Progenitor cell of endocrine pancreas (in vitro differentiated cells): Measurements from ENCODE around the gene FAM199X. TPM values are rescaled to one million over a fixed set of nuclear protein-coding genes. Genes with fewer than 3 reads are reported as not detected.

Experiments used
- DNase-seq: peaks from one replicate; pipeline ENCODE4 v3.0.0; 2021; ENCODE audit warnings: low spot score; ENCODE audit not compliant: unreplicated experiment
- H3K27ac Mint-ChIP-seq: 2 replicates; pipeline ENCODE4 v1.8.0; 2021; ENCODE audit warnings: mild to moderate bottlenecking, moderate library complexity, mixed read lengths
- H3K27me3 Mint-ChIP-seq: 2 replicates; pipeline ENCODE4 v1.8.0; 2021; ENCODE audit warnings: mixed read lengths
- H3K36me3 Mint-ChIP-seq: 2 replicates; pipeline ENCODE4 v1.8.0; 2022; ENCODE audit warnings: mixed read lengths; ENCODE audit not compliant: insufficient read depth
- H3K4me1 Mint-ChIP-seq: 2 replicates; pipeline ENCODE4 v1.8.0; 2021; ENCODE audit warnings: low read depth, mixed read lengths
- H3K4me3 Mint-ChIP-seq: 2 replicates; pipeline ENCODE4 v1.8.0; 2021; ENCODE audit warnings: low read depth, mild to moderate bottlenecking, moderate library complexity, mixed read lengths
- H3K9me3 Mint-ChIP-seq: 2 replicates; pipeline ENCODE4 v1.8.0; 2021; ENCODE audit warnings: low read depth, mixed read lengths
- total RNA-seq: library from RNA; stranded (reverse); gene quantifications from 2 replicates; pipeline ENCODE4 v1.2.1, GENCODE V29; 2021
- TF ChIP-seq, protein P1 (sequence below): fragments of 200-600 bp; sonication (generic); IDR thresholded peaks from one replicate; pipeline ENCODE4 v1.5.0; 2021; ENCODE audit warnings: antibody characterized with exemption, mild to moderate bottlenecking; ENCODE audit not compliant: unreplicated experiment

Gene FAM199X
- total RNA-seq, 1 donor from 2014 or later, result 23.2 TPM

DNA sequence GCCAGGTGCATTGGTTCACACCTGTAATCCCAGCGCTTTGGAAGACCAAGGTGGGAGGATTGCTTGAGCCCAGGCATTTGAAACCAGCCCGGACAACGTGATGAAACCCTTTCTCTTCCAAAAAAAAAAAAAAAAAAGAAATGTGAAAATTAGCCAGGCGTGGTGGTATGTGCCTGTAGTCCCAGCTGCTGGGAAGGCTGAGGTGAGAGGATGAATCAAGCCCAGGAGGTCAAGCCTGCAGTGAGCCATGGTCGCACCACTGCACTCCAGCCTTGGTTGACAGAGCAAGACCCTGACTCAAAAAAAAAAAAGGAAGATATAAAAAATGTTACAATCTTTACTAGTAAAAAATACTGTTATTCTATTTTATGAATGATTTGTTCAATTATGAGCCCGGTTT lies 5.9 kb downstream of the FAM199X start:
- H3K9me3 Mint-ChIP-seq, result peaks cover 3% of the 10 kb centered on the region
- DNase-seq, result no peak
- TF ChIP-seq, protein P1, sequence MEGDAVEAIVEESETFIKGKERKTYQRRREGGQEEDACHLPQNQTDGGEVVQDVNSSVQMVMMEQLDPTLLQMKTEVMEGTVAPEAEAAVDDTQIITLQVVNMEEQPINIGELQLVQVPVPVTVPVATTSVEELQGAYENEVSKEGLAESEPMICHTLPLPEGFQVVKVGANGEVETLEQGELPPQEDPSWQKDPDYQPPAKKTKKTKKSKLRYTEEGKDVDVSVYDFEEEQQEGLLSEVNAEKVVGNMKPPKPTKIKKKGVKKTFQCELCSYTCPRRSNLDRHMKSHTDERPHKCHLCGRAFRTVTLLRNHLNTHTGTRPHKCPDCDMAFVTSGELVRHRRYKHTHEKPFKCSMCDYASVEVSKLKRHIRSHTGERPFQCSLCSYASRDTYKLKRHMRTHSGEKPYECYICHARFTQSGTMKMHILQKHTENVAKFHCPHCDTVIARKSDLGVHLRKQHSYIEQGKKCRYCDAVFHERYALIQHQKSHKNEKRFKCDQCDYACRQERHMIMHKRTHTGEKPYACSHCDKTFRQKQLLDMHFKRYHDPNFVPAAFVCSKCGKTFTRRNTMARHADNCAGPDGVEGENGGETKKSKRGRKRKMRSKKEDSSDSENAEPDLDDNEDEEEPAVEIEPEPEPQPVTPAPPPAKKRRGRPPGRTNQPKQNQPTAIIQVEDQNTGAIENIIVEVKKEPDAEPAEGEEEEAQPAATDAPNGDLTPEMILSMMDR, result no peak
- no peak overlapping the region for H3K27ac Mint-ChIP-seq
- no peak overlapping the region for H3K4me3 Mint-ChIP-seq
- H3K4me1 Mint-ChIP-seq, result peaks cover 11% of the 10 kb centered on the region
- peaks cover 6% of the 10 kb centered on the region for H3K36me3 Mint-ChIP-seq
- no peaks in the 10 kb centered on the region for H3K27me3 Mint-ChIP-seq

DNA sequence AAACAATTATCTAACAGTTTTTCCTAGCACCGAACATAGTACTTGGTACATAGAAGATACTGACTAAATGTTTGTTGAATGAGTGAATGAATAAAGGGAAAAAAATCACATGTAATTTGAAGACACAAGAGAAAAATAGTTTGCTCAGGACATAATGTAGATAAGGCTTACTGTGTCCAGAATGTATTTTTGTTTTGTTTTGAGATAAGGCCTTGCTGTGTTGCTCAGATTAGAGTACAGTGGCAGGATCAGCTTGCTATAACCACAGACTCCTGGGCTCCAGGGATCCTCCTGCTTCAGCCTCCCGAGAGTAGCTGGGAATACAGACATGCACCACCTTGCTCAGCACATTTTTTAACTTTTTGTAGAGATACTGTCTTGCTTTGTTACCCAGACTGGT lies 6.5 kb downstream of the FAM199X start:
- Mint-ChIP-seq H3K36me3 (peaks cover 8% of the 10 kb centered on the region), H3K4me1 (peaks cover 7% of the 10 kb centered on the region), H3K27me3 (no peaks in the 10 kb centered on the region), H3K4me3 (no peak overlapping the region), H3K9me3 (peaks cover 7% of the 10 kb centered on the region), H3K27ac (no peak overlapping the region)
- no peak for DNase-seq
- TF ChIP-seq, protein P1, result no peak

DNA sequence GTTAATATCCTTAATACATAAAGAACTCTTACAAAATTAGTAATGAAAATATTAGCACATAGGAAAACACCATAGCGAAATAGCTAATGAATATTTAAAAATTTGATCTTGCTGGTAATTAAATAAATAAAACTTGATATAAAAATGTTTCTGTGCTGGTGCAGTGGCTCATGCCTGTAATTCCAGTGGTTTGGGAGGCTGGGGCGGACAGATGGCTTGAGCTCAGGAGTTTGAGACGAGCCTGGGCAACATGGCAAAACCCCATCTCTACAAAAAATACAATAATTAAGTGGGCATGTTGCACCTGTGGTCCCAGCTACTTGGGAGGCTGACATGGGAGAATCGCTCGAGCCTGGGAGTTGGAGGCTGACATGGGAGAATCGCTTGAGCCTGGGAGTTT lies 7.6 kb downstream of the FAM199X start:
- Mint-ChIP-seq H3K36me3 (peaks cover 13% of the 10 kb centered on the region), H3K4me1 (no peaks in the 10 kb centered on the region), H3K27ac (no peak overlapping the region), H3K9me3 (peaks cover 11% of the 10 kb centered on the region), H3K27me3 (no peaks in the 10 kb centered on the region), H3K4me3 (no peak overlapping the region)
- TF ChIP-seq, protein P1, result no peak
- no peak for DNase-seq

DNA sequence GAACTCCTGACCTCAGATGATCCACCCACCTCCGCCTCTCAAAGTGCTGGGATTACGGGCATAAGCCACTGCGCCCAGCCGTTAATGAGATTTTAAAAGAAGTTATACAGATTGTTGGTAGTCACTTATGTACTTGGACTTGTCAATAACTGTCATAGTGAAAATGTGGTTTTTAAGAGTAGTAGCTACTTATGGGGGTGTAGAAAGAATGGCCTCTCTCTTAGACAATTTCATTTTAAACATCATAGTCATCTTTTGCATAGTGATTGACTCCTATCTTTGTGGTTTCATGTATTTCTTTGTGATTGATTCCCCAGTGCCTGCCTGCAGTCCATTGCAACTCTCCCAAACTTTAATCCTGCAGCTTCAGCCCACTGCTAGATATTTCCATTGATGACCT lies 17.4 kb downstream of the FAM199X start:
- Mint-ChIP-seq H3K36me3 (peaks cover 12% of the 10 kb centered on the region), H3K27ac (no peak overlapping the region), H3K4me1 (no peaks in the 10 kb centered on the region), H3K27me3 (no peaks in the 10 kb centered on the region), H3K9me3 (peaks cover 19% of the 10 kb centered on the region), H3K4me3 (no peak overlapping the region)
- TF ChIP-seq, protein P1, result no peak
- DNase-seq, result no peak

GRCh38 chrX:104187931-104188330 lies 21.7 kb downstream of the FAM199X start:
- Mint-ChIP-seq H3K36me3 (peaks cover 9% of the 10 kb centered on the region), H3K27me3 (no peaks in the 10 kb centered on the region), H3K4me3 (no peak overlapping the region), H3K9me3 (peaks cover 6% of the 10 kb centered on the region), H3K27ac (no peak overlapping the region), H3K4me1 (no peaks in the 10 kb centered on the region)
- TF ChIP-seq, protein P1, result no peak
- no peak for DNase-seq

DNA sequence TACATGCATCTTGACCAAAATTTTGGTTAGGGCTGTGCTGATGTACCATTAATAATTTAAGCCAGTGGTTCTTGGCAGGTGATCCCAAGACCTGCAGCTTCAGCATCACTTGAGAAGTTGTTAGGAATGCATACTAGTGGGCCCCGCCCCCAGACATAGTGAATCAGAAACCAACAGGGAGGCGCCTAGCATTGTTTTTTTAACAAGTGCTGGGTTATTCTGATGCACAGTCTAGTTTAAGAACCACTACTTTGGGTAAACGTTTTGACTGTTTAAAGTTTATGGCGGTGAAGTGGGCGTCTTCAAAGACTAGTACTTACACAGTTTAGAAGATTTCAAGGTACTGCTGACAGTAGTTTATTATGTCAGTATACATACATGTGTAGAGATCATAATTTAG lies 23.6 kb downstream of the FAM199X start:
- TF ChIP-seq, protein P1, result no peak
- H3K27ac Mint-ChIP-seq, result no peak overlapping the region
- H3K4me3 Mint-ChIP-seq, result no peak overlapping the region
- H3K27me3 Mint-ChIP-seq, result no peaks in the 10 kb centered on the region
- peaks cover 5% of the 10 kb centered on the region for H3K36me3 Mint-ChIP-seq
- no peak for DNase-seq
- no peaks in the 10 kb centered on the region for H3K4me1 Mint-ChIP-seq
- no peaks in the 10 kb centered on the region for H3K9me3 Mint-ChIP-seq
